ENCODE results near the gene MGMT.
A peak's percentile ranks its signal among the peaks of the same experiment; 100 is the strongest.

The MGMT gene

DNA sequence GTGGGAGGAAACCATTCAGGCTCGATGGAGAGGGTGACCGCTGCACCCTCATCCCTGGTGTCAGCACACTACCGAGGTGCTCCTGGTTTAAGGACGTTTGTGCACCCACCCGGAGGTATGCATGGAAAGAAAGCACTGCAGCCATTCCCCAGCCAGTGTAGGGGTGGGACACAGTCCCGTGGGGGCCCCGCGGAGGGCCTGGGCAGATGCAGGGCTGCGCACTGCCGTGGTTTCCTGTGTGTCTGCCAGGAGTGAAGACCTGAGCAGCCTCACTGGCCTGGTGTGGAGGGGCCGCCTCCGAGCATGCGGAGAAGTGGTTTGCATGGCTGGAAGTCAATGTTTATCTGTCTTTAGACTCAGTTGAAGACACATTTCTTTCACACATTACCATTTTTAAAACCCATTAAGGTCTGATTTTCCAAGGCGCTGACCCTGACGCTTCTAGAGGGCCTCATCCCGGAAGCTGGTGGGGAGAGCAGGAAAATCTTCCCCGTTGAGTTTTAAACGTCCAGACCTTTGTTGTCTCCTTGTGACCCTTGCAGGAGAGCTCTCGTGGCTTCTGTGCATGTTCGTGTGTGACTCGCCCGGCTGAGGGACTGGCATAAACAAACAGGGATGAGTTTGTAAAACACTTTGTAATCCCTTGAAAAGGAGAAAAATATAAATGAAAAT is 188.1 kb downstream of the MGMT start:
- no peak for DNase-seq (ENCODE audit: low spot score)

DNA sequence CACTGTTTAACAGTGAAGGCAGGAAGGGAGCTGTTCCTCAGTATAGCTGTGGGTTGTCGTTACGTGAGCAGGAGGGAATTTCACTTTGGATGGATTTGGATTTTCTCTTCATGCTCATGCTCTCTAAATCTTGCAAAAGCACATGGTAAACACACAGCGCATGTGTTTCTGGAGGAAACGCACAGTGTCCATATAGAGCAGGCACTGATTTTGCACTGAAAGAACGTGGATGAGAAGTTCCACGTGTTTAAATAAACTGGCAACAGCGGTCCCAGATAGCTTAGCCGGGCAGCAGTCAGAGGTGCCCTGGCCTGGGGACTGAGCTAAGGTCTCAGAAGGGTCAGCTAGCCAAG is 188.6 kb downstream of the MGMT start:
- DNase-seq (ENCODE audit: low spot score): no peak

DNA sequence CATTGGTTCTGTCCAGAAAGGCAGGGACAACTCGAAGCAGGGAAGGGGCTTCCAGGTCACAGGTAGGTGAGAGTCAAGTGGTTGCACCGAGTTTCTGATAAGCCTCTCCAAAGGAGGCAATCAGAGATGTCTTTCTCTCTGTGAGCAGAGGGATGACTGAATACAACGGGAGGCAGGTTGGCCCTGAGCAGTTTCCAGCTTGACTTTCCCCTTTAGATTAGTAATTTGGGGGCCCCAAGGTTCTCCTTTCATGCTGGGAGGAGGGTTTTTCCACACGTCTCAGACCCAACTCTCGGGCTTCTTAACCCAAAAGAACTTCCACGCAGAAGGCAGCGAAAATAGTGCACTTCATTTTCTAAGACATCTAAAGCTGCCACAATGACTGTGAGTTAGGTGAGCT is 189.6 kb downstream of the MGMT start:
- DNase-seq (ENCODE audit: low spot score): no peak

DNA sequence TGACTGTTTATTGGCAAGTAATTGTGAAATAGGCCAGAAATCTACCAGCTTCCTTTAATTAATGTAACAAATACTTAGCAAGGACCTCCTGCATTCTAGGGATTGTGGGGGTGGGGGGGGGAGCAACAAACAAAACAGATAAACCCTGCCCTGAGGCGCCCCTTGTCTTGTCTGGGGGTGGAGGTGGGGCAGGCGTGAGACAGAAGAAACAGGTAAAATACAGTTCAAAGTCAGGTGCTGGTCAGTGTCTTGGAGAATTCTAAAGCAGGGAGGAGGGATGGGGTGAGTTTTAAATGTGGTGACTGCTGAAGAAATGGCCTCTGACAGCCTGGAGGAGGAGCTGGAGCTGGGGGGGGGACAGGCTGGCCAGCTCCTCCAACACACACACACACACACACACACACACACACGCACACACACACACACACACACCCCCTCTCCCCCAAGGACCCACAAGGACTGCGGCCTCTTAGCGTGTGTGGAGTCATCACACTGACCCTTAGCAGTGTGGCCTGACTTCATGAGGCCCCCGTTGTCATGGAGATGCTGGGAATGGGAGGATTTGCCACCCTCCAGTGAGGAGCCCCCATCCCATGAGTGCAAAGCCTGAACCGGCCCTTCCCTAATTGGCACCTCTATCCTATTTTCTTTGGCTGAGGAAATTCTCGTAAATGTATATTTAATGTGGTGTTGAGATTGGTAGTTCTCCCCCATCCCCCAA is 190.4 kb downstream of the MGMT start:
- no peak for DNase-seq (ENCODE audit: low spot score)

DNA sequence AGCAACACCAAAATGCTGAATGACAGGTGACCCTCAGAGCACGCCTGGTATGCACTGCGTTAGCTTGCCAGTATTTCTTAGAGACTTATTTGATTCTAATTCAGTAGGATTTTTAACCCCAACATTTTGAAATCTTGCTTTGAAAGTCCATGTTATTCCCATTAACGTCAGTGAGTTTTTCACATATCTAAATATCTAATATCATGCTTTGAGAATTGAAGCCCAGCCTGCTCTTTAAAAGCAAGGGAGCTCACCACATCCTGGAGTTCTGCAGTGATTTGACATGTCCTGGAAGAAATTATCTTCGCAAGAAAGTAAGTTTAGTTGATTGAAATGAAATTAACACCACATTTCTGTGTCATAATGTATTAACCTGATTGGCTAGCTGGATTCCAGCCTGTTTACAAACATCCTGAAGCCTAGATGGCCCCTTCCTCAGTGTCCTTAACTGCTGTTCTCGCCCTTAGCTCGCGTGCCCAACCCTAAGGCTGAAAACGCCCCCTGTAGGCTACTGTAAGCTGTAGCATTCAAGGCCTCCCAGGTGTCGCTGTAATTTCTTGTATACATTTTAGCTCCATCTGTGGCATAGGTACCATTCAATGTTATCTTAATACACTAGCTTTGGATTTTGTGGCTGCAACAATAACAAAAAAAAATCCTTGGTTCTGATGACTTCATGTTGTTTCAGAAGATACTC is 191.5 kb downstream of the MGMT start:
- DNase-seq (ENCODE audit: low spot score): peak; percentile 40

DNA sequence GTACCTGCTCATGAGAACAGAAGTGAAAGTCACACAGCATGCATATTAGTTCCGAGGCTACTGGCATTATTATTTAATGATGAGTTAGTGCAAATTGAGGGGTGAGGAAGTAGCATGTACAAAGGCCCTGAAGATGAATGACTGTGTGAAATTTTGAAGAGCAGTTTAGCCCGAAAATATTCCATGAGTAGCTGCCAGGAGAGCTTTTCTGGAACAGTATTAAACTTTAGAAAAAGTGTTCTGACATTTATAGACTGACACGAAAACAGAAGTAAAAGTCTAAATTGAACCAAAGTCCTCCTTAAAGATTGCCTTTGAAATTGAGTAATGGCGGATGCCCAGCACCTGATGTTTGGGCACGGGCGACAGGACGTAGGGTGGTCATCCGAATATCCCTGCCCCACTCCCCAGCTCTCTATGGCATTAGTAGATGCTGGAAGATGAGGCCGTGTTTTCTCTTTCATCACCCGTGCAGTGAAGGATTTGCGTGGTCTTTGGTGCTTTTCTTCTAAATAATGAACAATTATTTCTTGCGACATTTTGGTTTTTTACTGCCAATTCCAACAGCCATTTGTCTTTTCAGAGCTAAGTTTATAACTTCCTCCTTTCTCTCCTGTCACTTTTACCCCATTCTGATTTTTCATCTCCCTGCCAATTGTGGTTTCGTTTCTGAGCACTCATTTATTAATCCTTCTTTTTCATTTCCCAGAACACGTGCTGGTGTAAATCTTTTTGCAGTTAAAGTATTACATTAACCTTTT is 192.6 kb downstream of the MGMT start:
- DNase-seq (ENCODE audit: low spot score): no peak

DNA sequence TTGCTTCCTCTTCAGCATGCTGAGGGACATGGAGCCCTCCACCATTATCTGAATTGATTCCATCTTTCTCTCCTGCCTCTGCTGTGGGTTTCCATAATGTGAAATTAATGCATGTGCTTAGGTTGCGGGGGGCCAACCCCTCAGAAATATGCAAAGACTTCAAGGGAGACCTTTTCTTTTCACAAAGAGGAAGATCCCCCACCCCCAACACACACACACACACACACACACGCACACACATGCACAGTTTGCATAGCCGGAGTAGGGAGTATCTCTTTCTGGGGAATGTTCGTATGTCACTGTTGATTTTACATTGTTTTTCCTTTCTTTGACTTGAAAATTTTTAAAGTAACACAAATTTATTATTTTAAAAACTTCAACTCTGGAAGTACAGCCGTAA is 193.5 kb downstream of the MGMT start:
- no peak for DNase-seq (ENCODE audit: low spot score)

DNA sequence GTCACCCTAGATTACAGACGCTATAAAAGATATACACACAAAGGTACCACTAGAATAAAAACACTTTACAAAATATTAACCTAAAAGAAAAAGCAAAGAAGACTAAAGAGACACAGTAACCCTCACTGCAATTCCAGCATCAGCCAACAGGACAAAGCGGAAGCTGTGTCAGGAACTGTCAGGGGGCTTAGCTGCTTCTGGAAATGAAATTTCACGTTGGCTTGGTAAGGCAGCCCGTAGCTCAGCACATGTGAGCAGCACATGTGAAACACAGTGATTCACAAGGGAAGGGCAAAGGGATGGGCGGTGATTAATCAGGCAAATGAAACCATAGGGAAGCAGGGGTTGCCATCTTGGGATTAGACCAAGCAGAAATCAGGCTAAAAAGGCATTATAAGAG is 195.4 kb downstream of the MGMT start:
- DNase-seq (ENCODE audit: low spot score): no peak

DNA sequence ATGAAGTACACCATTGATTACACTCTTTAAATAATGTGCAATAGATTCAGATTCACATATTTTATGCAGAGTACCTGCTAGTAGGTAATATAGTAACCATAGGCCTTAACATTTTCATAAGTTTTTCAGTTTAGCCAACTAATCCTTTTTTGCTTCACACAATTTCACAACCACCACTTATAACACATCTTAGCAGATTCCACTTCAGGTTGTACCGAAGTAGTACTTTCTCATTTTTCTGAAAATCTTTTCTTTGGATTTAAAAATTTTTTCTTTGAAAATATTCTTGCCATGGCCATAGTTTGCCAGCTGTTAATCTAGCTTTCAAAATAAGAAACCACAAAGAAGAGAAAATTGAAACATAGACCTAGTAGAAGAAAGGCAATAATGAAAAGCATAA is 203.1 kb downstream of the MGMT start:
- DNase-seq (ENCODE audit: low spot score): no peak

DNA sequence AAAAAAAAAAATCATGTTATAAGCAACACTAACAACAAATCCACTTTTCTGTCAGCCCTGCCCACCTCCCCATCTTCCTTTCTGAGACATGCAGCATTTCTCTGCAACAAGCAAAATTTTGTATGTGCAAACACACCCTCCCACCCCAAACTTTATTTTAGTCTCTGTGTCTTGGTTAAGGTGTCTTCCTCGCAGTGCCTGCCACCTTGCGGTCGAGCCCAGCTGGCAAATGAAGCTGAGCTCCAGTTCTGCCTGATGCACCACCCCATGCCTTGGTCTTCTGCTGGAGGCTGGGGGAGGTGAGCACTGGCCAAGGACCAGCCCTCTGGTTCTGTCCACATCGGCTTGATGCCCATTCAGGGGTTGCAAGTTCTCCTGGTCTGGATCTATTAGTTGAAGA is 206.3 kb downstream of the MGMT start:
- DNase-seq (ENCODE audit: low spot score): no peak

DNA sequence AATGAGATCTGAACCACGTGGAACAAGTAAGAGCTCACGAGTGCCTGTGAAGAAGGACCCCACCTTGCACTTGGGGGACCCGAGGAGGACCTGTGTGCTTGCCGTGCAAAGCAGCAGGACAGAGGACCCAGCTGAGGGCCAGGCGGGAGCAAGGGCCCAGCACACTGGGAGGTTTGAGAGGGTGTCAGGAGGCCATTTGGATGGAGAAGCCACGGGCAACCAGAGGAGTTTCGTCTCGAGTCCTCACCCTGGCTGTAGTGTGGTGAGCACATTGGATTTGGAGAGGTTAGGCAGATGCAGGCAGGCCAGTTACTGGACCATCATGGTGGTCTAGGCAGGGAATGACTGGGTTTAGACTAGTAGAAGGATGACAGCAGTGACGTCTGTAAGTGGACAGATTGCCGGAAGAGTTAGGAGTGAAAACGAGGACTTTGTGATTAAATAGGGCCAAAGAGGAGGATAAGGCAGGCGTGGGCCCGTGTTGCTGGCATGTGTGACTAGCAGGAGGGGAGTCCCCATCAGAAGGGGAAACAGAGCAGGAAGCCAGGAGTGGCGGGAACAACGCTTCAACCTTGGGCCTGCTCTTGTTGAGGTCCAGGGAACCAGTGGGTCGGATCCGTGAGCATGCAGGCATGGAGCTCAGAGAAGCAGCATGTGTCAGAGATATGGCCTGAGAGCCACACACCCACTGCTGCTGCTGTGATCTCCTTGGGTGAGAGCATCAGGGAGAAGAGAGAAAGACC is 208.2 kb downstream of the MGMT start:
- no peak for DNase-seq (ENCODE audit: low spot score)

DNA sequence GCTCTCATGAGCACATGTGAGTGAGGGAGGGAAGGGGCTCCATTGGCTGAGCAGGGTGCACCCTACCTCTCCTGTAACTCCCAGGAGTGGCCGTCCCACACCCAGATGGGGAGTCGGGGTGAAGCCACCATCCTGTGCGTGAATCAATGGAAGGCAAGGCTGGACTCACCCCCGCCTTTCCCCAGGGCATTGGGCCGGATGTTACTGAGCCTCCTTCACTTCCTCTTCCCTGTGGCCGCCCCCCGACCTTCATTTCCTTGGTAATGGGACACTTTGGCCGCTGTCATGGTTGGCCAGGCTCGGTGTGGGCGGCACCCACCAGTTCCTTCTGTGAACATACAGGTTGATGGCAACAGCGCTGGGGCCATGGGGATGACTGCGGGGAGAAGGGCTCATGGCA is 209.0 kb downstream of the MGMT start:
- DNase-seq (ENCODE audit: low spot score): no peak

DNA sequence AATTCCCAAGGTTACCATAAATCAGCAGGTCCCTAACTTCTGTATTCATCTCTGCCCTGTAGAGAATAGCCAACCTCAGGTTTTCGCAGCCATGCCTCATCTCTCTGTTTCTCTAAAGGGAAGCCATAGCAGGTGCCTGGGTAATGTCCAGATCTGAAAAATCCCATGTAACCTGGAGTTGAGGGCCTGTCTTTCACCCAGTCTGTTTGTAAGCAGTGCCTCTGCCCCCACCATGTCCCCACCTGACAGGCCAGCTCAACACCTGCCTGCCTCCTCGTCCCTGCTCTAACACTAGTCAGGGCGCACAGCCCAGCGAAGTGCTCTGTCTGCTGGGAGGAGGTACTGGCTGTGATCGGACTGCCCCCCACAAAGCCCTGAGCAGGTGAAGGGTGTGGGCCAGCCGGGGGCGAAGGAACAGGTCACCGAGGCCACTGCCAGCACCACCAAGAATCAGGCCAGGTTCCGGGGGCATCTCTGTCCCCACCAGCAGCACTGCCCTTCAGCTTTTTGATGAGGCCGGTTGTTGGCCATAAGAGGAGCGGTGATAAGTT is 210.4 kb downstream of the MGMT start:
- no peak for DNase-seq (ENCODE audit: low spot score)

DNA sequence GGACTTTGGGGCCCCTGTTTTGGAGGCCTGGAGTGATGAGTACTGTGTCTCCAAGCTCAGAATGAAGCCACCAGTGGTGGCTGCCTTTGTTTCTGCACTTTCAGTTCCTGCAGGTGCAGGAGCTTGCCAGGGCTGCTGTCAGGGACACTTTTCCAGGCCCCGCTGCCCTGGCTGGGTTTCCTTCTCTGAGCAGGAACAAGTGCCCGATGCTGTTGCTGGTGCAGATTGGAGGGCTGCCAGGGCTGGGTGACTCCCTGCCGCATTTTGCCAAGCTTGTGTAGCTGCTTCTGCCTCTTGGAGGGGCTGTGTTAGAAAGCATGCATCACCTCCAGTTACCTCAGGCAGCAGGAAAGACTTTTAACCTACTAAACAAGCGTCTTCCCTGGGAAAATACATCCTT is 211.1 kb downstream of the MGMT start:
- no peak for DNase-seq (ENCODE audit: low spot score)

DNA sequence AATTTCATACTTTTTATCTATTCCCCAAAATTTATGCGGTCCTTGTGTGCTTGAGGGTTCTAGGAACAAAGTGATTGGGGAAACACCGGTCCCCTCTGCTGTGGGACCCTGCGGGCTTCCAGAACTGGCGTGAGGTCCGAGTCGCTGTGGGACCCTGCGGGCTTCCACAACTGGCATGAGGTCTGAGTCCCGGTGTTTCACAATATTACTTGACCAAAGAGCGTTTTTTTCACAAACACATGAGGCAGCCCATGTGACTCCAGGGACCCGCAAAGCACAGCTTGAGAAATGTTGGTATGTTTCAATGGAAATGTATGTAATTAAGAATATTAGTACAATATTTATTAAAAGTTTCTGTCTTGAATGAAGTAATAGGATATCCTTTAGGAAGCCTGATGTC is 212.2 kb downstream of the MGMT start:
- no peak for DNase-seq (ENCODE audit: low spot score)

DNA sequence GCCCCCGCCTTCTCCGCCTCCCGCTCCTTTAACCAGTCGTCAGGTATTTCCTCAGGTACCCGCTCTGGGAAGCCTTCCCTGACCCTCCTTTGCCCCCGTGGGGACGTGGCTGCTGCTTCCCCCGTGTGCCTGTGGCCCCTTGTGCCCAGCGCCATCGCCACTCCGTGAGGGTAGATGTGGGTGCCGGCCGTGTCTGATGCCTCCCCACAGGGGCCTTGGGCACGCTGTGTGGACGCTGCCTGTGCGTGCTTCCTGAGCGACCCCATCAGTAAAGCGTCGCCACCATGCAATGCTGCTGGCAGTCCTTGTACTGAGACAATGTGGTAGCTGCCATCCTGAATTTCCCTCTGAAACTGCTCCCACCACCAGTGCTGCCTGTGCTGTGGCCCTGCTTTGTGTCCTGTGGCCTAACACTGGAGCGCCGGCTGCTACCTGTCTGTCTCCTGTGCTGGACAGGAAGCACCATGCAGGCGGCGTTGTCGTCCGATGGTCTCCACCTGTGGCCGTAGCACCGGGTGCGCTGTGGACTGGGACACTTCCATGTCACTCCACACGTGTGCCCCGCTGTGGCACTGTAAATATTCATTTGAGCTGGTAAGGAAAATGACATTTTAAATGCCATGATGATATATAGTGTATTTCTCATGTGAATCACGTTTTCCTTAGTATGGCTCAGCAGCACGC is 213.8 kb downstream of the MGMT start:
- DNase-seq (ENCODE audit: low spot score): no peak

DNA sequence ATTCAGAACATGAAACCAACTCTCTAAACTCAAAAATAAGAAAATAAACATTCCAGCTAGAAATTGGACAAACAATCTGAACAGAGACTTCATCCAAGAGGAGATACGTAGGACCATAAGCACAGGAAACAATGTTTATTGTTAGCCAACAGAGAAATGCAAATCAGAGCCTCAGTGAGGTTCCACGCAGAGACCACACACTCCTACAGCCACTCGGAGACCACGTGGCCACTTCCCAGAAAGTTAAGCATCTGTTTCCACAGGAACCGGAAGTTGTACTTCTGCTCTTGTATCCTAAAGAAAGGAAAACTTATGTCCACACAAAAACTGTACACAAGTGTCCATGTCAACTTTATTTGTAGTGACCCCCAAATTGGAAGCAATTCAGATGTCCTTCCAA is 214.8 kb downstream of the MGMT start:
- DNase-seq (ENCODE audit: low spot score): no peak

DNA sequence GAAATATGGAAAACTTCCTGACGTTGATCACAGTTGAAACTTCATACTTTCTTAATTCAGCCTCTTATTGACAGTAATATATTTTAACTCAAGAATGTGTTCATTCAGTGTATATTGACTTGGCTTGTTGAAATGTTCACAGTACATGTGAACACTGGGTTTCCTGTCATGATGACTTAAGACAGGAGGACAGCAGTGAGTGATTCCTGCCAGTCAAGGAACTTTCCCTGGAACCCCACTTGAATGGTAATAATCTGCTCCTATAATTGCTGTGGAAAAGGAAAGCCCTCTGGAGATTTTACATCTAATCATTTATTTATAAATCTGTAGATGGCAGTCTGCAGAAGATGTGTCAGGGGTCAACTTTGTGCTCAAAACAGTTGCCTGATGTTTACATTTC is 216.5 kb downstream of the MGMT start:
- no peak for DNase-seq (ENCODE audit: low spot score)

DNA sequence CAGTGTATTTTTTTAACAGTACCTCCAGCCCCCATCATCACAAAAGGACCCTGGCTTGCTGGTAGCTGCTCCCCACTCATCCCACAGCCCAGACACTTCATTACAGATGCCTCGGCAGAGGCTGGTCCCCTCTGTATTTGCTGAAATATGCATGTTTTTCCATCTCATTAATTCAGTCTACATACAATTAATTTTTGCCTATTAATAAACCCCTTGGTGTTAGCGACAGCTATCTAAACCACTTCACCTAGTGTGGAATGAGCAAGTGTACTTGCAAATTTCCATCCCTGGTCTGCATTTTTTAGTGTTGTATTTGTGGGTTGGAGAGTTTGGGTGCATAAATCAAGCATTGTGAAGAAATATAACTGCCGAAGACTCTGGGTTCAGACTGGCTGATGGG is 216.9 kb downstream of the MGMT start:
- no peak for DNase-seq (ENCODE audit: low spot score)

DNA sequence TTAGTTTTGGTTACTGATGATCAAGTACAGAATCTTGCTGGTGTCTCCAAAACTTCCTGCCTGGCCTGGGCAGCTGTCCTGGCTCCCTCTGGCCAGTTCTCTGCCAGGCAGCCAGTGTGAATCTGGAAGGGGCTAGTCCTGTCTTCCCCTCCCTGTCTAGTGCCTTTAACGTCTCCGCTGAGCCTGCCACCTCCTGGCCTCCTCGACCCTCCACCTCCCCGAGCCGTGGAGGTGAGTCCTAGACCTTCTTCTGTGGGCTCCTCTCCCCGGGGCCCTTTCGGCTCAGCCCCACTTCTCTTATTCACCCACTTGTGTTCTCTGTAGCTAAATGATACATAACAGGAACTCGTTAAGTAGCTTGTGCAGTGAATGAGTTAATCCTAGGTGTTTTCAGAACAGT is 218.2 kb downstream of the MGMT start:
- DNase-seq (ENCODE audit: low spot score): no peak

DNA sequence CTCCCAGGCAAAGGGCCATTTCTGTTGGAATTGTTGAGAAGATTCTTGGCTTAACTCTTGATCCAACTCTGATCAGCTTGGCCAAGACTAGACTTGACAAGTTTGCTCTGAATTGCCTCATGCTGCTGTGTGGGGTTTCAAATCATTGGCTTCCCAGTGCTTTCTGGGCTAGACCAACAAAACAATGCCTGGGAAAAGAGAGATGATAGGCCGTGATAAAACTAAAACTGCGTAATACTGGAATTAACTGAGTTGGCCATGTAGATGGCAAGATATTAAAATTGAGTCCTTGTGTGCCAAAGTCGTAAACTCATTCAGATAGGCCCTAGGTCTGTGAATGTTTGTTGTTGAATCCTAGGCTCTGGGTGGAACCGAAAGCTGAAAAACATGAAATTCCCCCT is 222.6 kb downstream of the MGMT start:
- no peak for DNase-seq (ENCODE audit: low spot score)

Data from germinal center (tissue), 1 donor.